ENCODE results near the gene ALKAL2. TPM values are rescaled to one million over a fixed set of nuclear protein-coding genes. Genes with fewer than 3 reads are reported as not detected.
A peak's percentile ranks its signal among the peaks of the same experiment; 100 is the strongest.

Gene ALKAL2
- total RNA-seq, 2 experiments from 2014 or later = not detected

DNA sequence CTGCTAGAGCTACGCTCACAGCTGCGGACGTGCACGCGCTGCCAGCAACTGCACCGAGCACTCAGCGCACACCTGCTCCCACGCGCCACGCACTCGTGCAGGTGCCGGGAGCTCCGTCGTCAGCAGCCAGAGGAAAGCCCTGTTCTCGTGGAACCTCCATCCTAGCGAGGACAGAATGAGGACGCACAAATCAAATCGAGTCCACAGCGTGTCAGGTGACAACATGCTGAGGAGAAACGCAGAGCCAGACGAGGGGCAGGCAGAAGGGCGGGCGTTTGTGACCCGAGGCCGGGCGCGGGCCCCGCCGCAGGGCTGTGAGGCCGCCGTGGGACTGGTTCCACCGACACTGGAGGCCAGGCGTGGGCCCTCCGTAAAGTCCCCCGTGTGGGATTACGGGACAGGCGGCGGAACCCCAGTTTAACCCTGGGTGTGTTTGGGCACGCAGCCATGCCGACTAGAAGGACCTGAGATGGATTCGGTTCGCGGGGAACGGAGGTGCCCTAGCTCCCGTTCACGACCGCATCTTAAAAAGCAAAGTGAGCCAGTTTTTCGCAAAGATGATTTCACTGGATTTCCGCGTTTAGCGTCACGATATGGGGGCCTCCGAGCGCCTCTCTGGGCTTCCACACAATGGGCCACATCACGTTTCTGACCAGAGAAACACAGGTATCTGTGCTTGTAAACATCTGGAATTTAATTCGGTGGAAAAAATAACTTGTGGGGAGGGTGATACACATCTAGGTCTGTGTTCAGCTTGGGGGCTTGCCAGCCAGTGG is 26.9 kb upstream of the ALKAL2 start:
- ChIA-PET CTCF (interaction anchor here (0.8 kb wide), 1 partner anchor 68 kb away, joined by 3 read pairs; no protein-coding TSS in a partner anchor), POLR2A (no interaction called here)
- peaks cover 5% of the 10 kb centered on the region for H3K9me3 Mint-ChIP-seq

DNA sequence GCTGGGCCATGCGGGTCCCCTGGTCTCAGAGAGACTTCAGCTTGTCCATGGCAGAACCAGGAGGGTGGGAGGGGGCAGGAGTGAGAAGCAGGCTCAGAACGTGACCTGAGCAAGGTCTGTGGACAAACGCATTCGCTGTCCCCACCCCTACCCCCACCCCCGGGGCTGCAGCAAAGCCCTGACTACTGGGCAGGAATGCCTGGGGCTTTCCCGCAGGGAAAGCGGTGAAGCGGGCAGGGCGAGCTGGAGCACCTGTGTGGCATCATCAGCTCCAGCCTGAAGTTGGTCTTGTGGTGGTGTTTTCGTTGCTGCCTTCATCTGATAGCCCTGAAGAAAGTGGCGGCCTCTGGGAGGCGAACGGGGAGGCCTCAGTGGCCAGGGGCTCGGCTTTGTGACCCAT is 26.1 kb upstream of the ALKAL2 start:
- POLR2A ChIA-PET = no interaction called here
- Mint-ChIP-seq H3K27ac (no peak overlapping the region), H3K27me3 (peaks cover 1% of the 10 kb centered on the region), H3K36me3 (ENCODE audit: low read depth) (peaks cover 1% of the 10 kb centered on the region), H3K4me3 (no peak overlapping the region), H3K9me3 (peaks cover 5% of the 10 kb centered on the region), H3K4me1 (peaks cover 15% of the 10 kb centered on the region)
- CTCF ChIA-PET = no interaction called here
- no peak for DNase-seq

More for the DNA sequence above, 26.9 kb upstream of the ALKAL2 start:
- peaks cover 16% of the 10 kb centered on the region for H3K4me1 Mint-ChIP-seq
- no peak for DNase-seq
- no peak overlapping the region for H3K4me3 Mint-ChIP-seq
- peaks cover 1% of the 10 kb centered on the region for H3K27me3 Mint-ChIP-seq
- H3K36me3 Mint-ChIP-seq (ENCODE audit: low read depth) = peaks cover 2% of the 10 kb centered on the region
- no peak overlapping the region for H3K27ac Mint-ChIP-seq

DNA sequence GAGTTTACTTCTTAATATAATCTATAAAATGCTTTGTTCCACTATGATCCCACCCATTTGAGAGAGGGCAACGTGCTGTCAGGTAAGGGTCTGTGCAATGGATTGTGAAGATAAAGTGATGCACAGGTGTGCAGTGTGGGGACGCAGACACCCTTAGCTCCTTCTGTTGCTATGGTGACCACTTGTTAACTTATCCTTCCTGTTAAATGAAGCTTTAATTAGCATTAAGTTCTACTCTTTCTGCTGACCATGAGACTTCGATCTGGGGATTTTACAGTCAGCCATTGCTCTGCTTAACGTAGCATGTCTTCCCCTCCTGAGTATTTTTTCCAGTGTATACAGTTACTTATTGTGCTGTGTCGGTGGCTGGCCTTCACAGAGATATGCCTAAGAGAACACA is 23.1 kb upstream of the ALKAL2 start:
- Mint-ChIP-seq H3K4me3 (no peak overlapping the region), H3K36me3 (ENCODE audit: low read depth) (no peaks in the 10 kb centered on the region)

DNA sequence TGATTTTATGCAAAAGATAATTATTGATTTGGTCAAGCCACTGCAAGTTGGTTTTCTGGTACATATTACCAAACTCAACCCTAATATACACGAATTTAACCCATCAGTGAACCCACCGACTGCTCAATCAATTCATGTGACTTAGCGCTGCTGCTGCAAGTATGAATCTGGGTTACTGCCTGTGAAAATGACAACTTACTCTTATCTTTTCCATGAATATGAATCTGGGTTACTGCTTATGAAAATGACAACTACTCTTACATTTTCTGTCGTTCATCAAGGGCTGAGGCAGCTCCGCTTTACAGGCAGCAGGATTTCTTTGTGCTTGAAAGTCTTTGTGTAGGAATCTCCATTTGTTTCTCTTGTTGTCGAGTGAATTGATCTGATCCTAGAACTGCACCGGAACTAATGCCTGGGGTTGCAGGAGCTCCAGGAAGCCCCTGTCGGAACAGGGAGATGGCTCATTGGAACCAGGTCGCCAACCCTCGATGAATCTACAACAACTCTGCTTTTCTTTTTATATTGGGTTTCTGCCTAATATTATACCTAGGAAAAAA is 22.1 kb upstream of the ALKAL2 start:
- CTCF ChIA-PET = interaction anchor here (0.8 kb wide), 1 partner anchor 10 kb away, joined by 4 read pairs; no protein-coding TSS in a partner anchor

More for the DNA sequence above, 23.1 kb upstream of the ALKAL2 start:
- no peak overlapping the region for H3K27ac Mint-ChIP-seq
- CTCF ChIA-PET = no interaction called here
- peaks cover 1% of the 10 kb centered on the region for H3K27me3 Mint-ChIP-seq
- DNase-seq = no peak
- H3K4me1 Mint-ChIP-seq = no peaks in the 10 kb centered on the region
- POLR2A ChIA-PET = no interaction called here
- H3K9me3 Mint-ChIP-seq = no peaks in the 10 kb centered on the region

DNA sequence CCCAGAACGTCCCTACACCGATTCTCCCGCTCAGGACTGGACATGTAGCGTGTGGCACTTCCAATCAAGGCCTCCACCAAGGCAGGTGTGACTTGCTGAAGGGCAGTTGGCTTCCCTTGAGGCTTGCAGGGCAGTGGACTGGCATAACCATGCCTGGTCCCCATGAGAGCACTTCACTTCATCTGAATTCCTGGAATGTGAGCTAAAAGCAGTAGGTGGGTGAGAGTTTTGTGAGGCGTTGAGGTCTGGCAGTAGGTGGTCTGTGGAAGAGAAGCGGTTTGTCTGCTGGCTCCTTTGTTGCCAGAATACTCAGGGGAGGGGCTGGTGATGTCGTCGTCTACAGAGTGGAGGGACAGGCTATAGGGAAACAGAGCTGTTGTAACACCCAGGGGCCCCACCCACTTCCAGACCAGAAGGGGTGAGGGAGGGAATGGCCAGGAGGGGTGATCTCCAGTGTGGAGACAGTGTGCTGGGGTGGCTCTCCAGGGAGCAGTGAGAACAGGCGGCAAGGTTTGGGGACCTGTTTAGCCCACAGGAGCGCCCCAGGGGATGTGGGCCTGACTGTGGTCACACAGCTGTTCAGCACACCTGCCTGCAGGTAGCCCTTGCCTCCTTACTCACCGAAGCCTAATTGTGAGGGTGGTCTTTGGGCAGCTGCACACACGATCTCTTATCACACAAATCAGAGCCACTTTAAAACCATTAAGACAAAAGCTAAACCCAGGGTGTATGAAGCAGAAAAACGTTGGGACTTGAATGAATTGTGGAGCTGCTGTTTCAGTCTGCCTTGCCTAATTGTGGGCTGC is 21.5 kb upstream of the ALKAL2 start:
- ChIA-PET CTCF (interaction anchor here (0.6 to 0.8 kb wide), 2 partner anchors 10 to 308 kb away, joined by 3 to 4 read pairs; no protein-coding TSS in a partner anchor), POLR2A (no interaction called here)
- DNase-seq = no peak
- Mint-ChIP-seq H3K4me3 (no peak overlapping the region), H3K36me3 (ENCODE audit: low read depth) (no peaks in the 10 kb centered on the region), H3K4me1 (no peaks in the 10 kb centered on the region), H3K27ac (no peak overlapping the region), H3K9me3 (no peaks in the 10 kb centered on the region), H3K27me3 (peaks cover 1% of the 10 kb centered on the region)

More for the DNA sequence above, 22.1 kb upstream of the ALKAL2 start:
- POLR2A ChIA-PET = no interaction called here
- Mint-ChIP-seq H3K4me1 (no peaks in the 10 kb centered on the region), H3K27ac (no peak overlapping the region), H3K9me3 (no peaks in the 10 kb centered on the region), H3K36me3 (ENCODE audit: low read depth) (no peaks in the 10 kb centered on the region), H3K4me3 (no peak overlapping the region), H3K27me3 (peaks cover 1% of the 10 kb centered on the region)
- DNase-seq = no peak

DNA sequence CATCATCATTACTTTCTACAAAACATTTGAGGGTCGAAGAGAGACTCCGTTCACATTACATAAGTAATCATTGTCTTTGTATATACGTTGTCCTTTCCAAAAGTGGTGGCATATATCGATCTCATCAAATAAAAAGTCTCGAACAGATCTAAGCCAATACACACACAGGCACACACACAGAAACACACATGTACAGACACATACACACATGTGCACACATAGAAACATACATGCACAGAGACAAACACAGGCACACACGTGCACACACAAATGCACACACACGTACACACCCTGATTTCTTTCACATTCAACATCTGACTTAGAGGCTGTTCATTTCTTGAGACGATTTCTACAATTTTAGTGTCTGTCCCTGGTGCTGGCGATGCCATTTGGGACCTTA is 17.5 kb upstream of the ALKAL2 start:
- CTCF ChIA-PET = interaction anchor here (1.1 kb wide), 1 partner anchor 11 kb away, joined by 3 read pairs; no protein-coding TSS in a partner anchor
- H3K27ac Mint-ChIP-seq = no peak overlapping the region
- DNase-seq = no peak
- POLR2A ChIA-PET = no interaction called here
- H3K9me3 Mint-ChIP-seq = no peaks in the 10 kb centered on the region
- no peak overlapping the region for H3K4me3 Mint-ChIP-seq
- H3K27me3 Mint-ChIP-seq = peaks cover 2% of the 10 kb centered on the region
- no peaks in the 10 kb centered on the region for H3K36me3 Mint-ChIP-seq (ENCODE audit: low read depth)
- no peaks in the 10 kb centered on the region for H3K4me1 Mint-ChIP-seq

DNA sequence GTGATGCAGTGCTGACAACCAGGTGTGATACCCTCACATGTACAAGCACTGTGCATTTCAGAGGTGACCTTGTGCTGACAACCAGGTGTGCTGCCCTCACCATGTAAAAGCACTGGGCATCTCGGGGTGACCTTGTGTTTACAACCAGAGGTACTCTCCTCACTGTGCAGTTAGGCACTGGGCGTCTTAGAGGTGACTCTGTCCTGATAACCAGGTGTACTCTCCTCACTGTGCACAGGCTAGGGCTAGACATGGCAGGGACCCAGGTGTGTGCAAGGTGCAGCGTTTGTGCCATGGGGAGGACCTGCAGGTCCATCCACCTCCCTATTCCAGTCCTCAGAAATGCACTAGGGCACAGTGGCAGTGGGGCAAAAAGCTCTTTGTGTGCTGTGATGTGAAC is 8.5 kb upstream of the ALKAL2 start:
- Mint-ChIP-seq H3K27ac (no peak overlapping the region), H3K27me3 (peaks cover 32% of the 10 kb centered on the region), H3K9me3 (peaks cover 2% of the 10 kb centered on the region), H3K4me3 (no peak overlapping the region), H3K4me1 (no peaks in the 10 kb centered on the region), H3K36me3 (ENCODE audit: low read depth) (peaks cover 2% of the 10 kb centered on the region)
- no peak for DNase-seq
- CTCF ChIA-PET = no interaction called here
- POLR2A ChIA-PET = no interaction called here

DNA sequence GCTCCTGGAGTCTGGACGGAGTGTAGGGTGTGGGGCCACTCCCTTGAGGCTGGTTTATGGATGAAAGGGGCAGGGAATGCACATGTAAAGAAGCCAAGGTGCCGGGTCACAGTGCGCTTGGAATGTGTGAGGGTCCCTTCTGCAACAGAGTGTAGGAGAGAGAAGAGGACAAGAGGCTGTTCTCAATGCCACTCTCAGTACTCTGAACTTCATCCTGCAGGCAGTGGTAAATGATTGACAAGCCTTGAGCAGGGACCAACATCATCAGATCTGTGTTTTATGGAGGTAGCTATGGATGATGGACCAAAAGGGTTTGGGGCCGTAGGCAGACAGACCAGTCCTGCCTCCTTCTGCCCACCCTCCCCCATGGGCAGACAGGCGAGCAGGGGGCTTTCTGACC is 7.2 kb upstream of the ALKAL2 start:
- DNase-seq = no peak
- no peak overlapping the region for H3K4me3 Mint-ChIP-seq
- peaks cover 2% of the 10 kb centered on the region for H3K9me3 Mint-ChIP-seq
- H3K27ac Mint-ChIP-seq = no peak overlapping the region
- ChIA-PET POLR2A (no interaction called here), CTCF (no interaction called here)
- peaks cover 2% of the 10 kb centered on the region for H3K36me3 Mint-ChIP-seq (ENCODE audit: low read depth)
- peaks cover 41% of the 10 kb centered on the region for H3K27me3 Mint-ChIP-seq
- no peaks in the 10 kb centered on the region for H3K4me1 Mint-ChIP-seq

DNA sequence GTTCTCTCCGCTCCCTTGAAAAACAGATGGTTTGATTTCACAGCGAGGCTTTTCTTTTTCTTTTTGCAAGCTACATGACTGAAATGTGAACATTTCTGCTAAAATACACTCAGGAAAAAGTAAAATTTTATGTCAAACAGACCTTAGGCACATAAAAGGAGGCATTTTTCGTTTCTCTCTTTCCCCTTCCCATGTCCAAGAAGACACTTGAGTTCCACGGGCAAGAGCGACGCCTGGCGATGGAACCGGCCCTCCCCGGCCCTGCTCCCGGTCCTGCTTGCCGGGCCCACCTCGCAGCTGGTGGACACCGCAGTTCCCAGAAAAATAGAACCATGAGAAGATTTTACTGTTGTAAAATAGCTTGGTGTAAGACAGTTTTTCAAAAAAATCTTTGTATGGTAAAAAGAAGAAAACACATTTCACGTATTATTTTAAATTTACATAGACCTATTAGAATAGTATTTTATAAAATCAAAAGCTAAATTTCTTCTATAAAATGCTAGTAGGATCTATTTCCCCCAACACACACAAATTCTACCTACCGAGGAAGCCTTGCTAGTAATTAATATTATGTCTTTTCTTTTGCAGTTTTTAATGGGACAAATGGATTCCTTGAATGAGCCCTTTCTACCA is 2.3 kb upstream of the ALKAL2 start:
- Mint-ChIP-seq H3K4me1 (peaks cover 5% of the 10 kb centered on the region), H3K9me3 (no peaks in the 10 kb centered on the region), H3K27me3 (peaks cover 46% of the 10 kb centered on the region), H3K4me3 (peak overlapping the region; percentile 52), H3K27ac (no peak overlapping the region), H3K36me3 (ENCODE audit: low read depth) (no peaks in the 10 kb centered on the region)
- POLR2A ChIA-PET = no interaction called here
- DNase-seq = peak; percentile 42
- CTCF ChIA-PET = interaction anchor here (0.8 to 1.7 kb wide), 6 partner anchors 9 to 278 kb away, joined by 3 to 5 read pairs (median 3); no protein-coding TSS in a partner anchor

DNA sequence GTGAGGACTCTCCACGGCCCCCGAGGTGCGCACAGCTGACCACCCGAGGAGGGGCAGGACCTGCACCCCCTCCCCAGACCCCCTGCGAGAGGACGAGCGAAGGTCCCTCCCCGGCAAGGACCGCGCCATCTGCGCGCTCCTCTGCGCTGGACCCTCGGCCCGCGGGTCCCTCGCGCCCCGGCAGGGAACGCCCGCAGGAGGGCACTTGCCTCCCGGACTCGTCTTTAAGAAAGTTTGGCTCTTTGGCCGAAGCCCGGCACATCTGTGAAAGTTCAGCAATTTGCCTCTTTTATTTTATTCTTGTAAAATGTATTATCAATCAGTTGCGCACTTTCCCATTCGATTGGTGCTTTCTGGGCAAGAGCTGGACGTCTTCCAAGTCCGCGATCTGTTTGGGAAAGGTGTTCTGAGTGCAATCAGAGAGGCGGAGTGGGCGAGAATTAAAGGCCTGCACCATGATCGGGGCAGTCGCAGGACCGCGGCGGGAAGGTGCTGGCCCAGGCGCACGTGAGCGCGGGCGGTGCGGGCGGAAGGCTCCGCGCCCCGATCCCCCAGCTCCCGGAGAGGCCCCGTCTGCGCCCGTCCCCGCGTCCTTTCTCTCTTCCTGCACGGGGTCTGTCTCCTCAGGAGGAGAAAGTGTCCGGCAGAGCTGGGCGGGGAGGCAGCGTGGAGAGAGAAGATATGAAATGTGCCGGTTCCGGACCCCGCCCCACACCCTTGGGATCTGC is 1.6 kb upstream of the ALKAL2 start:
- Mint-ChIP-seq H3K4me1 (peaks cover 5% of the 10 kb centered on the region), H3K4me3 (peak overlapping the region; percentile 52), H3K27me3 (peaks cover 50% of the 10 kb centered on the region), H3K36me3 (ENCODE audit: low read depth) (no peaks in the 10 kb centered on the region), H3K27ac (no peak overlapping the region), H3K9me3 (no peaks in the 10 kb centered on the region)
- CTCF ChIA-PET = interaction anchor here (0.8 to 1.7 kb wide), 6 partner anchors 9 to 278 kb away, joined by 3 to 5 read pairs (median 3); no protein-coding TSS in a partner anchor
- no peak for DNase-seq
- POLR2A ChIA-PET = no interaction called here

DNA sequence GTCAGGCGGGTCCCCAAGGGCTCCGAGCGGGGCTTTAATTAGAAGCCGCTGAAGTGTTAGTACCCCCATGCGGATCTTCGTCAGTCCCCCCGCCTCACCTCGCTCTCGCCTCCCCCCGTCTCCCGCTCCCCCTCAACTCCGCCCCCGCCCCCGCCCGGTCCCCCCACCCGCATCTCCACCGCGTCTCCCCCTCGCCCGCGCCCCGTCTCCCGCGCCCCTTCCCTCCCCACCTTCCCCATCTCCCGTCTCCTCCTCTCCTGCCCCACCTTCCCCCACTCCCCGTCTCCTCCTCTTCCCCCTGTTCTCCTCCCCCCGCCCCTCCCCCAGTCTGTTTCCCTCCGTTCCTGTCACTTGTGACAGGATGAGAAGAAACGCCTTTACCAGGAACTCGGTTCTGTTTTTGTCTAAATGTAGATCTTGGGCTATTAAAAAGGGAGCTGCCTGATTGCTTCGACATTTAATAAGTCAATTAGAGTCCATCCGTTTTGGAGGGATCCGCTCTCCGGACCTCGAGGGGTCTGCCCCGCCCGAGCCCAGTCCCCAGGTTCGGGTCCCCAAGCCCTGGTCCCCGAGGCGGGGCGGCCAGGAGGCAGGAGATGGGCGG is 969 bp upstream of the ALKAL2 start:
- Mint-ChIP-seq H3K27ac (no peak overlapping the region), H3K27me3 (peaks cover 50% of the 10 kb centered on the region), H3K4me3 (peak overlapping the region; percentile 22), H3K9me3 (no peaks in the 10 kb centered on the region), H3K4me1 (peaks cover 5% of the 10 kb centered on the region), H3K36me3 (ENCODE audit: low read depth) (no peaks in the 10 kb centered on the region)
- DNase-seq = no peak
- ChIA-PET CTCF (interaction anchor here (1.7 kb wide), 1 partner anchor 27 kb away, joined by 5 read pairs; no protein-coding TSS in a partner anchor), POLR2A (no interaction called here)

DNA sequence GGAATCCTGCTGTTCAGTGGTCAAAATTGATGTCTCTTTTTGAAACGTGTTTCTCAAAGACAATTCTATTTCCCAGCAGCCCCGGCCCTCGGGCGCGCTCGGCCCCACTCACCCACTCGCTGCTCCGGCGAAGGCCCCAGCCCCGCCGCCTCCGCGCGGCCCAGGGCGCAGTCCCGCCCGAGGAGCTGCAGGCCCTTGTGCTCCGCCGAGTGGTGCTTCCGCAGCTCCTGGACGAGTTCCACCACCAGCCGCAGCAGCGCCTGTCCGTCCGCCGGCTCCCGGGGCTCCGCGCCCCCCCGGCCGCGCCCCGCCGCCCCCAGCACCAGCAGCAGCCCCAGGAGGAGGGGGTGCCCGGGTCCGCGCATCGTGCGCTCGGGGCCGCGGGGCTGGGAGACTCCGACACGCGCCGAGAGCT is 413 bp downstream of the ALKAL2 start:
- Mint-ChIP-seq H3K27me3 (peaks cover 48% of the 10 kb centered on the region), H3K9me3 (no peaks in the 10 kb centered on the region), H3K4me3 (no peak overlapping the region), H3K4me1 (peaks cover 5% of the 10 kb centered on the region), H3K27ac (no peak overlapping the region), H3K36me3 (ENCODE audit: low read depth) (peaks cover under 1% of the 10 kb centered on the region)
- ChIA-PET POLR2A (no interaction called here), CTCF (no interaction called here)
- no peak for DNase-seq

Data from activated CD4-positive, alpha-beta T cell treated with anti-CD3 and anti-CD28 coated beads, Interleukin-2, amount 10 ng/mL, durations not matched to agents 7 days and 5 days (primary cell).